GM12878 (cell line): ENCODE data around the gene DLEC1. TPM values are rescaled to one million over a fixed set of nuclear protein-coding genes. Genes with fewer than 3 reads are reported as not detected.

Source experiments
- ATAC-seq: fragments of 200-7000 bp; cut with Tn5 transposase; 3 replicates; pipeline ENCODE4 v1.9.1; 2020; ENCODE audit warnings: mild to moderate bottlenecking, moderate library complexity
- BruUV-seq: library from RNA; stranded (reverse); fragments of 400-500 nt; replicated peaks from 2 replicates; lab custom pipeline; 2021; lab: Mats Ljungman, UMichigan
- CTCF ChIA-PET: fragments of 300-600 bp; sonication (Branson Sonifier 250); formaldehyde crosslinking; extraction: SDS; loops from one replicate; lab custom pipeline; 2021; ENCODE audit warnings: inconsistent platforms; lab: Yijun Ruan, JAX
- POLR2A ChIA-PET: fragments of 350-600 bp; formaldehyde crosslinking; extraction: SDS; loops from one replicate; lab custom pipeline; 2021; ENCODE audit warnings: inconsistent platforms; lab: Charles Lee
- RAD21 ChIA-PET: fragments of 300-600 bp; sonication (Branson Sonifier 250); formaldehyde crosslinking; loops from one replicate; lab custom pipeline; 2023; ENCODE audit warnings: antibody characterized with exemption; ENCODE audit not compliant: unreplicated experiment; lab: Charles Lee
- SMC1A ChIA-PET: fragments of 300-600 bp; sonication (Branson Sonifier 250); formaldehyde crosslinking; loops from one replicate; lab custom pipeline; 2023; ENCODE audit not compliant: unreplicated experiment, uncharacterized antibody; lab: Charles Lee
- DNase-seq: peaks from one replicate; pipeline ENCODE4 v3.0.0-alpha.2; 2011; ENCODE audit warnings: low read depth, low spot score
- FAIRE-seq: peaks from 3 replicates; lab custom pipeline; 2011; peaks lifted over from hg19 to GRCh38; lab: Jason Lieb, UNC
- H2AFZ ChIP-seq: 2 replicates; pipeline ENCODE4 v1.6.0; 2011; ENCODE audit warnings: low read depth, low read length, control low read depth; ENCODE audit not compliant: control insufficient read depth
- H3K27ac ChIP-seq: 2 replicates; pipeline ENCODE4 v1.5.1; 2011; ENCODE audit warnings: control low read depth; ENCODE audit not compliant: control insufficient read depth, insufficient read depth
- H3K27me3 ChIP-seq, 2 experiments: replicated peaks in 1 of 2; 2 replicates each; pipeline versions ENCODE4 v1.6.0 to v1.6.1; 2011; ENCODE audit warnings: low read length in 1 of 2; ENCODE audit not compliant: control insufficient read depth in 2 of 2, insufficient read depth in 2 of 2
- H3K36me3 ChIP-seq, 2 experiments: 2 replicates each; pipeline ENCODE4 v1.5.1; 2011; ENCODE audit warnings: low read length in 1 of 2; ENCODE audit not compliant: control insufficient read depth in 2 of 2, insufficient read depth in 2 of 2
- H3K4me1 ChIP-seq: 2 replicates; pipeline ENCODE4 v1.6.1; 2011; ENCODE audit warnings: mild to moderate bottlenecking, low read length, moderate library complexity, mixed read lengths; ENCODE audit not compliant: control insufficient read depth, insufficient read depth
- H3K4me2 ChIP-seq: 2 replicates; pipeline ENCODE4 v1.6.0; 2011; ENCODE audit warnings: control low read depth; ENCODE audit not compliant: control insufficient read depth, insufficient read depth
- H3K4me3 ChIP-seq: fragments of 200-600 bp; sonication (generic); 2 replicates; pipeline ENCODE4 v1.5.1; 2016
- H3K79me2 ChIP-seq: 2 replicates; pipeline ENCODE4 v1.6.0; 2011; ENCODE audit warnings: low read length; ENCODE audit not compliant: control insufficient read depth, insufficient read depth
- H3K9ac ChIP-seq: 2 replicates; pipeline ENCODE4 v1.8.0; 2011; ENCODE audit warnings: low read length, control low read depth, mixed read lengths; ENCODE audit not compliant: control insufficient read depth, insufficient read depth
- H3K9me3 ChIP-seq: replicated peaks from 3 replicates; pipeline ENCODE4 v1.5.1; 2011; ENCODE audit warnings: mild to moderate bottlenecking, low read length; ENCODE audit not compliant: control insufficient read depth, insufficient read depth
- H4K20me1 ChIP-seq: 2 replicates; pipeline ENCODE4 v1.6.0; 2011; ENCODE audit not compliant: control insufficient read depth, insufficient read depth
- ASH2L ChIP-seq: fragments of 300-600, 200-600 bp; sonication (generic); IDR thresholded peaks from 2 replicates; pipeline ENCODE4 v1.6.1; 2017; ENCODE audit warnings: low read depth, mild to moderate bottlenecking, borderline replicate concordance
- BACH1 ChIP-seq: fragments of 450-650 bp; IDR thresholded peaks from 2 replicates; pipeline ENCODE4 v1.6.1; 2017; ENCODE audit warnings: mild to moderate bottlenecking, borderline replicate concordance
- BCL11A ChIP-seq: IDR thresholded peaks from 2 replicates; pipeline ENCODE4 v1.6.1; 2011; ENCODE audit warnings: low read depth, low read length
- CBX3 ChIP-seq: fragments of 200-600 bp; sonication (generic); IDR thresholded peaks from 2 replicates; pipeline ENCODE4 v1.6.1; 2016; ENCODE audit warnings: low read depth, borderline replicate concordance
- CEBPB ChIP-seq, 2 experiments: fragments of 150-350 bp in 1 of 2; IDR thresholded peaks; 2 replicates each; pipeline ENCODE4 v1.6.1; 2012 to 2014; ENCODE audit warnings: low read depth in 2 of 2, low read length in 2 of 2, borderline replicate concordance in 1 of 2, inconsistent platforms in 1 of 2
- CHD4 ChIP-seq: fragments of 200-600 bp; sonication (generic); IDR thresholded peaks from 2 replicates; pipeline ENCODE4 v1.6.1; 2016; ENCODE audit warnings: mild to moderate bottlenecking
- EZH2 ChIP-seq: IDR thresholded peaks from 2 replicates; pipeline ENCODE4 v1.6.1; 2012; ENCODE audit warnings: low read depth, mild to moderate bottlenecking, control low read depth, inconsistent platforms, low read length, borderline replicate concordance; ENCODE audit not compliant: control insufficient read depth
- HDGF ChIP-seq: fragments of 450-650 bp; IDR thresholded peaks from 2 replicates; pipeline ENCODE4 v1.6.1; 2016; ENCODE audit warnings: antibody characterized with exemption
- JUNB ChIP-seq: IDR thresholded peaks from 2 replicates; pipeline ENCODE4 v1.6.1; 2016; ENCODE audit warnings: antibody characterized with exemption, mild to moderate bottlenecking
- SUZ12 ChIP-seq: fragments of 200-600 bp; sonication (generic); IDR thresholded peaks from one replicate; pipeline ENCODE4 v1.6.1; 2018; ENCODE audit warnings: antibody characterized with exemption, mild to moderate bottlenecking; ENCODE audit not compliant: unreplicated experiment
- WGBS: methylation state at CpG from one replicate; pipeline ENCODE4 v1.1.6; 2016; ENCODE audit warnings: low lambda C conversion rate; ENCODE audit not compliant: insufficient replicate concordance, insufficient coverage; ENCODE audit errors: missing lambda C conversion rate; 5-methylcytosine and 5-hydroxymethylcytosine counted together
- in situ Hi-C: fragments of 300-500 bp; cut with MboI; formaldehyde crosslinking; loops from 9 replicates; pipeline ENCODE4 v1.14.3; 2018; ENCODE audit warnings: mixed read lengths
- intact Hi-C: fragments of 100-400 bp; cut with micrococcal nuclease; formaldehyde crosslinking; loops from one replicate; pipeline ENCODE4 v1.14.2; 2022; ENCODE audit not compliant: unreplicated experiment
- polyA plus RNA-seq, 11 experiments: library from polyadenylated mRNA; depleted of rRNA in 4 of 11; unstranded in 6 of 11; stranded (reverse) in 5 of 11; fragments of >200 nt; fragmentation: Nextera tagmentation in 4 of 11; fragmentation: Illumina TruSeq in 1 of 11; extraction: Ambion mirVana in 4 of 11; extraction: Trizol in 1 of 11; gene quantifications; 1 replicate in 1 of 11; 2 replicates in 10 of 11; pipeline versions ENCODE4 v1.2.1 to v1.2.3, GENCODE V29; 2011 to 2016; ENCODE audit warnings: inconsistent platforms in 2 of 11, missing spikeins in 2 of 11, low read depth in 1 of 11
- total RNA-seq, 4 experiments: library from RNA; depleted of rRNA in 3 of 4; stranded (reverse); fragments of >200 nt in 3 of 4; fragmentation: Illumina TruSeq in 1 of 4; extraction: Trizol in 1 of 4; gene quantifications; 2 replicates each; pipeline versions ENCODE4 v1.2.1 to v1.2.3, GENCODE V29; 2013 to 2021
- TF ChIP-seq, protein P1 (sequence below): fragments of 450-650 bp; IDR thresholded peaks from 2 replicates; pipeline ENCODE4 v1.6.1; 2017; ENCODE audit warnings: mild to moderate bottlenecking, moderate library complexity

The DLEC1 gene
- total and polyA plus RNA-seq, 10 of the 15 experiments (the other 5 are each of a cell fraction or from before 2014, with no cell fraction given), result 0.03 to 0.29 (median 0.07) TPM; not detected in 3

DNA sequence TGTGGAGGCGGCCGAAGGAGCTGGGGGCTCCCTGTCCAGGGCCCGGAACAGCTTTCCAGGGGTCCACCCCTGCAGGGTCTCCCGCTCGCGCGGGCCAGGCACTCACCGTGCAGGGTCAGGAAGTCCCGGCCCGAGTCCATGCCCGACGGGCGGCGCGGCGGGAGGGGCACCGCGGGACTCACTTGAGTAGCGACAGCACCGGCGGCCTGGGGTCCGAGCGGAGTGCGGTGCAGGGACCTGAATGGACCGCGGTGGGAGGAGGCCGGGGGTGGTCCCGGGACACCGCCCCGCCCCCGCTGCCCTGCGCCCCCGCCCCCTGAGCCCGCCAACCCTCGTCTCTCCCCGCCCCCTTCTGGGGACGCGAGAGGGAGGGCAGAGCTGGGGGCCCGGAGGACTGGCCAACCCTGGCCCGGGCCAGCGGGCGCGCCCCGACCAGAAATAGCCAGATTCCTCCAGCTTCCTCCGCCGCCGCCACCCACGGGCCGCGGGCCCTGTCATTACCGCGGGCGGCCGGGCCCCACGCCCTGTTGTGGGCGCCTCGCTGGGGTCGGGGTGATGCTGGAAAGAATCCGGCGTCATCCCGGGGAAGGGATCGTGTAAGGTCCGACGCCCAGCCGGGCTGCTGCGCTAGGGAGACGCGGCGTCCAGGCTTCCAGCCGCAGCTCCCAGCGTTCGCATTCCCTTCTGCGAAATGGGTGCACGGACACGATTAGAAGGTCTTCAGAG, 9.4 kb upstream of the DLEC1 start, which contains the start of gene PLCD1:
PLCD1 (minus strand) TSS at position 243 of the 726 bp plus-strand sequence; CDS start at position 140, 103 bp downstream.
- POLR2A ChIA-PET, result no interaction called here
- SMC1A ChIA-PET, result no interaction called here
- no peak for DNase-seq
- H3K4me1 ChIP-seq, result no peaks in the 10 kb centered on the region
- in situ Hi-C loops, result no loop called here
- H4K20me1 ChIP-seq, result no peaks in the 10 kb centered on the region
- 12% methylated on average over 46 of the region's 75 CpGs for WGBS
- H2AFZ ChIP-seq, result no peak within 1 kb of the TSS
- H3K36me3 ChIP-seq, result no peaks in the 10 kb centered on the region
- H3K79me2 ChIP-seq, result no peaks in the 10 kb centered on the region
- H3K9ac ChIP-seq, result no peak within 1 kb of the TSS
- intact Hi-C loops, result no loop called here
- no peak for ATAC-seq
- RAD21 ChIA-PET, result no interaction called here
- CTCF ChIA-PET, result no interaction called here
- FAIRE-seq, result no peak
- peak; percentile 67; the same call in 1 of the 2 replicates for TF ChIP-seq EZH2
- no peak for TF ChIP-seq JUNB
- H3K4me2 ChIP-seq, result peak within 1 kb of the TSS; percentile 48; the same call in 1 of the 2 replicates
- no peak within 1 kb of the TSS for H3K4me3 ChIP-seq
- H3K9me3 ChIP-seq, result no peaks in the 10 kb centered on the region
- no TSS peak for BruUV-seq
- H3K27ac ChIP-seq, result no peak within 1 kb of the TSS
- peaks cover 8 to 17% of the 10 kb centered on the region in 2 experiments for H3K27me3 ChIP-seq

DNA sequence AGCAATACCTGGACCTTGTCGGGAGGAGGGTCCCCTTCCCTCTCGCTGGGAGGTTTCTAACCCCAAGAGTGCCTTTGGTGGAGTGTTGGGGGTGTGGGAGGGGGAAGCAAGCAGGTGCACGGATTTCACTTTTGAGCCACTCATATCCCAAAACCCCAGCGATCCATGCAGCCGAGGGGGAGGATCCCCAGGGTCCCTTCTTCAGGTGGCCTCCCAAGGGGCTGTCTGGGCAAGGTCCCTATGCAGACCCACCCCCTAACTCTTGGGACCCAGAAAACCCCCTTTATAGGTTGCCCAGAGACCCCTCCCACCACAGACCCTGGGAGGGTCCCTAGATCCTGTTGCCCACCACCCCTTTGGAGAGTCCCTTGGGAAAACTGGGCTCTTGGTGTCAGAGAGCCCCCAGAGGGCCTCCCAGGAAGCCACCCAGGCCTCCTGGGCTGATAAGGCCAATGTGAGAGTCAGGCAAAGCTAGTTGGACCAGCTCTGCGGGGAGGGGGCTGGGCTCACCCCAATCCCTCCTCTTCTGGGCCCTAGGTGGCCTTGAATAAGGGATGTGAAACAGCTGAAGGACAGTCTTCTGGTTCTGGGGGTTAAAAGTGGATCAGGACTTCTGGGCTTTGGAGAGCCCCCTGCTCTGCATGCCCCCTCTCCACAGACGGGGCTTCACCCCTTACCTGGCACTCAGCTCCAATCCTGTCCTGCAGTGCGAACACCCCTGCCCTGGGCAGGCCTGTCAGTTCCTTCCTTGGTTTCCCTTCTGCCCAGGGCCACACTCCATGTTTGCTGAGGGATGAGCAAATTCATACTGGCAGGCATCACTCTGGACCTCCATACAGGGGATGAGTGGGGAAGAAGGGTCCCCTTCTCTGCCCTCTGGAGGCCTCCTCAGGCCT, 8.6 kb upstream of the DLEC1 start:
- no peaks in the 10 kb centered on the region for H3K9me3 ChIP-seq
- ChIA-PET POLR2A (no interaction called here), CTCF (no interaction called here), SMC1A (no interaction called here), RAD21 (no interaction called here)
- no peaks in the 10 kb centered on the region for H3K79me2 ChIP-seq
- no peak overlapping the region for H3K4me2 ChIP-seq
- intact Hi-C loops, result no loop called here
- FAIRE-seq (no peak), DNase-seq (no peak), ATAC-seq (no peak; the same call in 2 of the 3 replicates)
- in situ Hi-C loops, result no loop called here
- no peaks in the 10 kb centered on the region for H4K20me1 ChIP-seq
- no peak overlapping the region for H3K27ac ChIP-seq
- no peak overlapping the region for H2AFZ ChIP-seq
- no peak overlapping the region for H3K9ac ChIP-seq
- H3K4me3 ChIP-seq, result no peak overlapping the region
- no peaks in the 10 kb centered on the region for H3K4me1 ChIP-seq
- peaks cover 8 to 17% of the 10 kb centered on the region in 2 experiments for H3K27me3 ChIP-seq
- no peaks in the 10 kb centered on the region for H3K36me3 ChIP-seq
- no TSS peak for BruUV-seq
- WGBS, result 13% methylated on average over 8 of the region's 8 CpGs
- no peak for TF ChIP-seq CEBPB (IDR thresholded peaks at IDR 0.05; ENCODE audit: borderline replicate concordance in 1 of 2, low read depth in 2 of 2, low read length in 2 of 2)
- TF ChIP-seq HDGF, result no peak
- TF ChIP-seq BACH1, result no peak
- no peak for TF ChIP-seq ASH2L
- TF ChIP-seq CBX3, result no peak
- no peak for TF ChIP-seq CHD4
- no peak for TF ChIP-seq BCL11A
- TF ChIP-seq, protein P1, sequence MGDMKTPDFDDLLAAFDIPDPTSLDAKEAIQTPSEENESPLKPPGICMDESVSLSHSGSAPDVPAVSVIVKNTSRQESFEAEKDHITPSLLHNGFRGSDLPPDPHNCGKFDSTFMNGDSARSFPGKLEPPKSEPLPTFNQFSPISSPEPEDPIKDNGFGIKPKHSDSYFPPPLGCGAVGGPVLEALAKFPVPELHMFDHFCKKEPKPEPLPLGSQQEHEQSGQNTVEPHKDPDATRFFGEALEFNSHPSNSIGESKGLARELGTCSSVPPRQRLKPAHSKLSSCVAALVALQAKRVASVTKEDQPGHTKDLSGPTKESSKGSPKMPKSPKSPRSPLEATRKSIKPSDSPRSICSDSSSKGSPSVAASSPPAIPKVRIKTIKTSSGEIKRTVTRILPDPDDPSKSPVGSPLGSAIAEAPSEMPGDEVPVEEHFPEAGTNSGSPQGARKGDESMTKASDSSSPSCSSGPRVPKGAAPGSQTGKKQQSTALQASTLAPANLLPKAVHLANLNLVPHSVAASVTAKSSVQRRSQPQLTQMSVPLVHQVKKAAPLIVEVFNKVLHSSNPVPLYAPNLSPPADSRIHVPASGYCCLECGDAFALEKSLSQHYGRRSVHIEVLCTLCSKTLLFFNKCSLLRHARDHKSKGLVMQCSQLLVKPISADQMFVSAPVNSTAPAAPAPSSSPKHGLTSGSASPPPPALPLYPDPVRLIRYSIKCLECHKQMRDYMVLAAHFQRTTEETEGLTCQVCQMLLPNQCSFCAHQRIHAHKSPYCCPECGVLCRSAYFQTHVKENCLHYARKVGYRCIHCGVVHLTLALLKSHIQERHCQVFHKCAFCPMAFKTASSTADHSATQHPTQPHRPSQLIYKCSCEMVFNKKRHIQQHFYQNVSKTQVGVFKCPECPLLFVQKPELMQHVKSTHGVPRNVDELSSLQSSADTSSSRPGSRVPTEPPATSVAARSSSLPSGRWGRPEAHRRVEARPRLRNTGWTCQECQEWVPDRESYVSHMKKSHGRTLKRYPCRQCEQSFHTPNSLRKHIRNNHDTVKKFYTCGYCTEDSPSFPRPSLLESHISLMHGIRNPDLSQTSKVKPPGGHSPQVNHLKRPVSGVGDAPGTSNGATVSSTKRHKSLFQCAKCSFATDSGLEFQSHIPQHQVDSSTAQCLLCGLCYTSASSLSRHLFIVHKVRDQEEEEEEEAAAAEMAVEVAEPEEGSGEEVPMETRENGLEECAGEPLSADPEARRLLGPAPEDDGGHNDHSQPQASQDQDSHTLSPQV, result no peak
- no peak for TF ChIP-seq SUZ12
